Upper lobe of right lung (tissue), 1 donor: ENCODE measurements around the gene MYH9. TPM values are rescaled to one million over a fixed set of nuclear protein-coding genes. Genes with fewer than 3 reads are reported as not detected.

Source experiments
- ATAC-seq: fragments of 200-7000 bp; cut with Tn5 transposase; one replicate; pipeline ENCODE4 v1.9.1; 2020; ENCODE audit warnings: mild to moderate bottlenecking, moderate library complexity
- DNase-seq: peaks from one replicate; pipeline ENCODE4 v3.0.0-alpha.2; 2020
- H3K27ac ChIP-seq: fragments of 200-600 bp; one replicate; pipeline ENCODE4 v1.8.0; 2022
- H3K27me3 ChIP-seq: fragments of 200-600 bp; one replicate; pipeline ENCODE4 v1.8.0; 2022; ENCODE audit warnings: mild to moderate bottlenecking
- H3K36me3 ChIP-seq: fragments of 200-600 bp; one replicate; pipeline ENCODE4 v1.8.0; 2022
- H3K4me1 ChIP-seq: fragments of 200-600 bp; one replicate; pipeline ENCODE4 v1.8.0; 2022
- H3K4me3 ChIP-seq: fragments of 200-600 bp; one replicate; pipeline ENCODE4 v1.8.0; 2022; ENCODE audit warnings: mild to moderate bottlenecking
- H3K9me3 ChIP-seq: fragments of 200-600 bp; one replicate; pipeline ENCODE4 v1.8.0; 2022
- intact Hi-C: fragments of 100-400 bp; cut with DNase I; formaldehyde crosslinking; loops from one replicate; pipeline ENCODE4 v1.11.0; 2022
- total RNA-seq: library from RNA; stranded (reverse); fragmentation: NEBNext Ultra II Directional; extraction: Animal tissue kit (Norgen Biotek cat#: 25700); gene quantifications from one replicate; pipeline ENCODE4 v1.2.1, GENCODE V29; 2021
- TF ChIP-seq, protein P1 (sequence below): fragments of 200-600 bp; IDR thresholded peaks from one replicate; pipeline ENCODE4 v1.8.0; 2022; ENCODE audit warnings: antibody characterized with exemption
- donor health status: DM: no; HTN: yes; CAD: no; lungs with severe emphysema.

The MYH9 gene
- total RNA-seq, 1 donor from 2014 or later = 842 TPM

DNA sequence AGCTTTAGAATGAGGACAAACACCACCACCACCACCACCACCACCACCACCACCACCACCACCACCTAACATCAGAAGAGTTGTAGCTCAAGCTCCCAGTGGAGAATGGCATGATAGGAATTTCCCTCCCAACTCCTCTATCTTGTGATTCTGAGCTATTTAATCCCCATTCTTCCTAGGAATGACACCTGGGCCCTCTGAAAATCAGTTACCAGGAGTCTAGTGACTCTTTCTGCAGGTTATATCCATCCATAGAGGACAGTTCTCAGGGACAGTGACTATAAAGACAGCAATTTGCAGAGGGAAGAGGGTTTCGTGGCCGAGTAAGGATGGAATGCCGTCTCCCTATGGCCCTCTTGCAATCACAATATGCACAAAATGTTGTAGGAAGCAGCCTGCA lies 27.8 kb downstream of the MYH9 start:
- intact Hi-C loops = no loop called here
- Histone ChIP-seq H3K4me1 (peaks cover 97% of the 10 kb centered on the region), H3K27ac (no peak overlapping the region), H3K27me3 (no peaks in the 10 kb centered on the region), H3K36me3 (peaks cover 5% of the 10 kb centered on the region), H3K9me3 (no peaks in the 10 kb centered on the region), H3K4me3 (no peak overlapping the region)
- TF ChIP-seq, protein P1, sequence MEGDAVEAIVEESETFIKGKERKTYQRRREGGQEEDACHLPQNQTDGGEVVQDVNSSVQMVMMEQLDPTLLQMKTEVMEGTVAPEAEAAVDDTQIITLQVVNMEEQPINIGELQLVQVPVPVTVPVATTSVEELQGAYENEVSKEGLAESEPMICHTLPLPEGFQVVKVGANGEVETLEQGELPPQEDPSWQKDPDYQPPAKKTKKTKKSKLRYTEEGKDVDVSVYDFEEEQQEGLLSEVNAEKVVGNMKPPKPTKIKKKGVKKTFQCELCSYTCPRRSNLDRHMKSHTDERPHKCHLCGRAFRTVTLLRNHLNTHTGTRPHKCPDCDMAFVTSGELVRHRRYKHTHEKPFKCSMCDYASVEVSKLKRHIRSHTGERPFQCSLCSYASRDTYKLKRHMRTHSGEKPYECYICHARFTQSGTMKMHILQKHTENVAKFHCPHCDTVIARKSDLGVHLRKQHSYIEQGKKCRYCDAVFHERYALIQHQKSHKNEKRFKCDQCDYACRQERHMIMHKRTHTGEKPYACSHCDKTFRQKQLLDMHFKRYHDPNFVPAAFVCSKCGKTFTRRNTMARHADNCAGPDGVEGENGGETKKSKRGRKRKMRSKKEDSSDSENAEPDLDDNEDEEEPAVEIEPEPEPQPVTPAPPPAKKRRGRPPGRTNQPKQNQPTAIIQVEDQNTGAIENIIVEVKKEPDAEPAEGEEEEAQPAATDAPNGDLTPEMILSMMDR = no peak
- no peak for DNase-seq
- ATAC-seq = no peak

DNA sequence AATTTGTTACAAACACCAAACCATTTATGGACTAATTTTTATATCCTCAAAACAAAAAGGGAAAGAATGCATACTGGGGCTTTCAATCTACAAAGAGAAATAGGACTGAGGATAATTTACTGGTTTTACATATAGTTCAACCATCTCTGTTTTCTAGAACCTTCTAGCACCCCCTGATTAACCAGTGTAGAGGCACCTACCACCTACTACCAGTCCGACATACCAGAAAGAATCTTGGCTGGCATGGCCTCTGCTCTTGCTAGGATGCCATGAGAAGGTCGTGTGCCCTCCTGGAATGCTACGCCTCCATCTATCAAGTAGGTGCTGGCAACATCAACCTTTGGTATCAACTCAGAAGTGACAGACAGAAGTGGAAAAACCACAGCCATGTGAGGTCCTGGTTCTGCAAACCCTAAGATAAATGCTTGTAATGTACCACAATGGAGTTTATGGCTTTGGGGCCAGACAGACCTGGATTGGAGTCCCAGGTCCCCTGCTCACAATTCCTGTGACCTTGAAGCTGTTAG lies 28.2 kb downstream of the MYH9 start:
- ATAC-seq (no peak), DNase-seq (no peak)
- TF ChIP-seq, protein P1 = no peak
- H3K36me3 ChIP-seq = peaks cover 5% of the 10 kb centered on the region
- intact Hi-C loops = no loop called here
- no peak overlapping the region for H3K4me3 ChIP-seq
- no peak overlapping the region for H3K27ac ChIP-seq
- no peaks in the 10 kb centered on the region for H3K9me3 ChIP-seq
- H3K4me1 ChIP-seq = peaks cover 95% of the 10 kb centered on the region
- no peaks in the 10 kb centered on the region for H3K27me3 ChIP-seq

DNA sequence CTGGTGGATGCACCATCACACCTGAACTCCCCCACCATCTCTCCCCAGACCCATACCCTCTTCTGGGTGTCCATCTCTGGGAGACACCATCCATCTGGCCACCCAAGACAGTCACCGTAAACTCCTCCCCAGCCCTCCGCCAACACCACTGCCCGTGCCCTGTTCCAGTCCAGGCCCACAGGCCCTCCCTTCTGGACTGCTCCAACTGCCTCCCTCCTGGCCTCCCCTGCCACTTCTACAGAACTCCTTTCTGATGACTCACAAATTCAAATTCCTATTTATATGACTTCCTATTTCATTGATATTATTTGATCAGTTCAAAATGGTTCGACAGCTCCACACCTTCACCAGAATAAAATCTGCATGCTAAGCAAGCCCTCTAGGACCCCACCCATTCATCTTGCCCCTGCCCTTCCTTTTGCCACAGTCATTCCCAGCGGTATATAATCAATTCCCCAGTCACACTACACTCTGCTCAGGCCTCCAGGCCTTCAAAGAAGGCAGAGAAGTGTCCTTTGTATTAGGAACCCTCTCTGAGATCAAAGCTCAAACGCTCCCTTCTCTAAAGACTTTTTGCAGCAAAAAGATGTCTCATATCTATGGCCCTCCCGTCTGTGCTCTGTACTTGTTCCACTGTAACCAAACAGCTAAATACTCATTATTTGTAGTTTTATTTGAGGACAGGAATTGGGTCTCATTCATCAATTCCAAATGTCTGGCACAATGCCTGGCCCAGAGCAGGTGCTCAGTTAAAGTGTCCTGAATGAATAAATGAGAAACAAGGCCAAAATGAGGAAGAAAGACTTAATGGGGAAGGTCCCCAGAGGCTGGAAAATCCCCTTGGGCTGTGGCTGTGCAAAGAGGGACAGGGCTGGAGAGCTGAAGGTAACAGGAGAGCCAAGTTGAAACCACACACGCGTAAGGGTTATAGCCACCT lies 29.0 kb downstream of the MYH9 start:
- intact Hi-C loops = no loop called here
- H3K27me3 ChIP-seq = no peaks in the 10 kb centered on the region
- H3K4me3 ChIP-seq = no peak overlapping the region
- H3K36me3 ChIP-seq = peaks cover 5% of the 10 kb centered on the region
- TF ChIP-seq, protein P1 = no peak
- peak overlapping the region; percentile 49 for H3K27ac ChIP-seq
- ATAC-seq (peak; percentile 9), DNase-seq (no peak)
- H3K9me3 ChIP-seq = no peaks in the 10 kb centered on the region
- H3K4me1 ChIP-seq = peaks cover 95% of the 10 kb centered on the region

DNA sequence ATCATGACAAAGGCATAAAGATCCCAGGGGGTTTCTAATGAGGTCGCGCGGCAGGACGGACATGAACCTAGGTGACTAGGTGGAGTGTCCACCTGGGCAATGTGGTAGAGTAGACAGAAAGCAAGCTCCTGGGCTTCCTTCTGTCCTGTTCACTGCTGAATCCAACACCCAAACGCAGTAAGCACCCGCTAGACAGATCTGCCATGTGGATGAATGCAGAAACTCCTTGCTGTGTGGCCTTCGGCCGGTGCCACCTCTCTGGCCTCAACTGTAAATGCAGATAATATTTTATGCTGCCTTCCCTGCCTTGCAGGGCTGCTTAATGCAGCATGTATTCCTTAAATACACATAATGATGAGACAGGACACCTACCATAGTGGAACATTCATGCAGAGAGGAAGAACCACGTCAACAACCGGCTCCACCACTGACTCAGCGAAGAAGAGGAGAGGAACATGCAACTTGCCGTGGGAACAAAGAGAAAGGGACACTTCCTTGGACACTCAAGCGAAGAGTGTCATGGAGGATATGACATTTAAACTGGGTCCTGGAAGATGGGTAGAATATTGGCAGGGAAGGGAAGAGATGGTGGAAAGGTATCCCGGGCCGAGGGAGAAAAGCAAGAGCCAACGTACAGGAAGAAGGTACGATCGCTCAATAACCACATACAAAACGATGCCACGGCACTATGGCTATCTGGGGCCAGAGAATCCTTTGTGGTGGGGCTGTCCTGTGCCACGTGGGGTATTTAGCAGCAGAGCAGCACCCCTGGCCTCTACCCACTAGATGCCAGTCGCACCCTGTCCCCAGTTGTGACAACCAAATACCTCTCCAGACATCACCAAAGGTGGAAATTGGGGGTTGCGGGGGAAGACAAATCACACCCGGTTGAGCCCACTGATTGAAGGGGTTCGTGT lies 30.8 kb downstream of the MYH9 start:
- H3K27ac ChIP-seq = peak overlapping the region; percentile 49
- H3K4me3 ChIP-seq = peak overlapping the region; percentile 16
- H3K9me3 ChIP-seq = no peaks in the 10 kb centered on the region
- H3K4me1 ChIP-seq = peaks cover 93% of the 10 kb centered on the region
- no peaks in the 10 kb centered on the region for H3K27me3 ChIP-seq
- ATAC-seq (peak; percentile 35), DNase-seq (no peak)
- H3K36me3 ChIP-seq = no peaks in the 10 kb centered on the region
- intact Hi-C loops = no loop called here
- TF ChIP-seq, protein P1 = no peak

DNA sequence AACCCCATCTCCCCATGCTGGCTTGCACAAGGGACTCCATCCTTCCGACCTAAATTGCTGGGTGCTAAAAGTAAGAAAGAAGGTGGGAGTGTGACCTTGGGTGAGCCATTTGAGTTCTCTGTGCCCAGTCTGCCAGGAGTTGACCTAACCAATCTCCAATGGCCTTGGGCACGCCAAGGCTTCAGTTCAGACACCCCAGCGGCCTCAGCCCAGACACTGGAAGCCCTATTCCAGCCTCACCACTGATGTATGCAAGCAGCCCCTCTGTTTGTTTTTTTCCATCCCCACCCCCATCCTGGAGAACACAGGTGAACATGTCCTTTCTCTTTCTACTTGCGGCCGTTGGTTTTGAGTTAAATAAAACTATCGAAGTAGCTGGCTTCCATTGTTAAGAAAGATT lies 31.9 kb downstream of the MYH9 start:
- ATAC-seq = no peak
- intact Hi-C loops = no loop called here
- peaks cover 93% of the 10 kb centered on the region for H3K4me1 ChIP-seq
- H3K9me3 ChIP-seq = no peaks in the 10 kb centered on the region
- H3K4me3 ChIP-seq = no peak overlapping the region
- no peaks in the 10 kb centered on the region for H3K36me3 ChIP-seq
- H3K27ac ChIP-seq = peak overlapping the region; percentile 78
- TF ChIP-seq, protein P1 = no peak
- no peak for DNase-seq
- H3K27me3 ChIP-seq = no peaks in the 10 kb centered on the region
